ENCODE data around the gene SCGB1D1. TPM values are rescaled to one million over a fixed set of nuclear protein-coding genes. Genes with fewer than 3 reads are reported as not detected.

SCGB1D1 gene
- total RNA-seq, 1 donor from 2014 or later: not detected

GRCh38 chr11:62233730-62234129 is 43.7 kb downstream of the SCGB1D1 start:
- DNase-seq (ENCODE audit: low read depth in 2 of 2): peak; percentile 26 to 44

- DNase-seq (ENCODE audit: low read depth in 2 of 2): no peak
Measured at GRCh38 chr11:62236187-62236586, 46.2 kb downstream of the SCGB1D1 start.

GRCh38 chr11:62237499-62237898 is 47.5 kb downstream of the SCGB1D1 start:
- DNase-seq (ENCODE audit: low read depth in 2 of 2): no peak

GRCh38 chr11:62238151-62238550 is 48.1 kb downstream of the SCGB1D1 start:
- DNase-seq (ENCODE audit: low read depth in 2 of 2): no peak

- DNase-seq (ENCODE audit: low read depth in 2 of 2): no peak
Measured at GRCh38 chr11:62241095-62241494, 51.1 kb downstream of the SCGB1D1 start.

GRCh38 chr11:62242021-62242420 is 52.0 kb downstream of the SCGB1D1 start, which contains the start of gene SCGB1D2:
SCGB1D2 (plus strand) TSS chr11:62242239; CDS start chr11:62242308, 69 bp downstream.
- no peak for DNase-seq (ENCODE audit: low read depth in 2 of 2)

Other genes starting within 250 kb of the SCGB1D1 start
- under 0.01 TPM in 1 of 2 replicates, not detected in the other for gene BEST1, start 239.9 kb upstream of the SCGB1D1 start, total RNA-seq
- 345 and 436 TPM in 2 replicates for gene FTH1, start 222.6 kb upstream of the SCGB1D1 start, total RNA-seq
- 9.9 and 14.6 TPM in 2 replicates for gene INCENP, start 66.2 kb upstream of the SCGB1D1 start, total RNA-seq
- gene SCGB2A1, start 18.5 kb downstream of the SCGB1D1 start, total RNA-seq: not detected in 2 replicates
- not detected in 2 replicates for gene SCGB1D2, start 52.0 kb downstream of the SCGB1D1 start, total RNA-seq
- not detected in 2 replicates for gene SCGB2A2, start 79.9 kb downstream of the SCGB1D1 start, total RNA-seq
- not detected in 2 replicates for gene SCGB1D4, start 108.9 kb downstream of the SCGB1D1 start, total RNA-seq
- gene ASRGL1, start 147.2 kb downstream of the SCGB1D1 start, total RNA-seq: 10.5 and 33.3 TPM in 2 replicates
- not detected in 2 replicates for gene SCGB1A1, start 228.8 kb downstream of the SCGB1D1 start, total RNA-seq